Neural cell (in vitro differentiated cells): Measurements from ENCODE around the gene ZNF747. TPM values are rescaled to one million over a fixed set of nuclear protein-coding genes. Genes with fewer than 3 reads are reported as not detected.

ENCODE experiments used
- H2AFZ ChIP-seq: fragments of 200-600, 300-800 bp; sonication (generic), shearing (Covaris generic); 2 replicates; pipeline ENCODE4 v1.6.0; 2014; ENCODE audit warnings: low read depth, mild to moderate bottlenecking, antibody characterized with exemption, low read length, moderate library complexity
- H3F3A ChIP-seq: fragments of 200-600 bp; shearing (Covaris generic); 2 replicates; pipeline ENCODE4 v1.6.1; 2016; ENCODE audit warnings: mild to moderate bottlenecking, moderate library complexity, mixed read lengths, antibody characterized with exemption, low read length; ENCODE audit not compliant: insufficient read depth, poor library complexity, severe bottlenecking
- H3K27ac ChIP-seq: fragments of 200-600, 300-800 bp; sonication (generic), shearing (Covaris generic); 2 replicates; pipeline ENCODE4 v1.5.1; 2014; ENCODE audit warnings: mild to moderate bottlenecking, low read length, moderate library complexity
- H3K27me3 ChIP-seq: fragments of 300-800, 200-600 bp; sonication (generic), shearing (Covaris generic); 2 replicates; pipeline ENCODE4 v1.6.0; 2014; ENCODE audit warnings: mild to moderate bottlenecking, low read depth, low read length, moderate library complexity; ENCODE audit not compliant: insufficient read depth
- H3K36me3 ChIP-seq: fragments of 300-800, 200-600 bp; sonication (generic), shearing (Covaris generic); 2 replicates; pipeline ENCODE4 v1.5.1; 2014; ENCODE audit warnings: mild to moderate bottlenecking, antibody characterized with exemption, low read length, moderate library complexity; ENCODE audit not compliant: insufficient read depth
- H3K4me2 ChIP-seq: fragments of 300-800, 200-600 bp; sonication (generic), shearing (Covaris generic); 2 replicates; pipeline ENCODE4 v1.6.0; 2014; ENCODE audit warnings: mild to moderate bottlenecking, low read length
- H3K4me3 ChIP-seq: fragments of 300-800, 200-600 bp; sonication (generic), shearing (Covaris generic); 2 replicates; pipeline ENCODE4 v1.5.1; 2014; ENCODE audit warnings: mild to moderate bottlenecking, low read length, moderate library complexity
- H3K79me2 ChIP-seq: fragments of 200-600 bp; shearing (Covaris generic); replicated peaks from 2 replicates; pipeline ENCODE4 v1.6.0; 2014; ENCODE audit warnings: mild to moderate bottlenecking, low read length, moderate library complexity; ENCODE audit not compliant: insufficient read depth
- H3K9ac ChIP-seq: fragments of 300-800, 200-600 bp; sonication (generic), shearing (Covaris generic); 2 replicates; pipeline ENCODE4 v1.6.1; 2016; ENCODE audit warnings: mild to moderate bottlenecking, low read length, mixed read lengths
- H3K9me2 ChIP-seq: fragments of 200-600 bp; shearing (Covaris generic); 2 replicates; pipeline ENCODE4 v1.6.1; 2016; ENCODE audit warnings: mild to moderate bottlenecking, low read length, mixed read lengths; ENCODE audit not compliant: insufficient read depth
- H3K9me3 ChIP-seq: fragments of 200-600, 300-800 bp; sonication (generic), shearing (Covaris generic); 2 replicates; pipeline ENCODE4 v1.6.1; 2016; ENCODE audit warnings: mild to moderate bottlenecking, mixed run types, low read length, moderate library complexity, mixed read lengths
- H4K20me1 ChIP-seq: fragments of 200-600 bp; shearing (Covaris generic); 2 replicates; pipeline ENCODE4 v1.6.1; 2016; ENCODE audit warnings: mild to moderate bottlenecking, mixed run types; ENCODE audit not compliant: insufficient read depth
- EP300 ChIP-seq: fragments of 450-650 bp; conservative IDR thresholded peaks from 2 replicates; pipeline ENCODE4 v1.6.1; 2014; ENCODE audit warnings: antibody characterized with exemption, mild to moderate bottlenecking, moderate library complexity; ENCODE audit not compliant: poor library complexity, severe bottlenecking
- EZH2 ChIP-seq: fragments of 200-600, 300-800 bp; shearing (Covaris generic), sonication (generic); IDR thresholded peaks from 2 replicates; pipeline ENCODE4 v1.6.1; 2014; ENCODE audit warnings: antibody characterized with exemption, low read length, borderline replicate concordance, mild to moderate bottlenecking; ENCODE audit not compliant: insufficient read depth, poor library complexity, severe bottlenecking
- MXI1 ChIP-seq: fragments of 450-650 bp; conservative IDR thresholded peaks from 2 replicates; pipeline ENCODE4 v1.6.1; 2014; ENCODE audit warnings: antibody characterized with exemption, mild to moderate bottlenecking; ENCODE audit not compliant: poor library complexity, severe bottlenecking
- POLR2AphosphoS5 ChIP-seq: IDR thresholded peaks from 2 replicates; pipeline ENCODE4 v1.6.1; 2012
- RAD21 ChIP-seq: fragments of 450-650 bp; conservative IDR thresholded peaks from 2 replicates; pipeline ENCODE4 v1.6.1; 2014; ENCODE audit warnings: antibody characterized with exemption, mild to moderate bottlenecking, moderate library complexity
- SMC3 ChIP-seq: fragments of 450-650 bp; conservative IDR thresholded peaks from 2 replicates; pipeline ENCODE4 v1.6.1; 2014; ENCODE audit warnings: antibody characterized with exemption, mild to moderate bottlenecking, moderate library complexity; ENCODE audit not compliant: poor library complexity
- TAF1 ChIP-seq: IDR thresholded peaks from 2 replicates; pipeline ENCODE4 v1.6.1; 2012; ENCODE audit warnings: low read depth
- polyA plus RNA-seq: library from polyadenylated mRNA; depleted of rRNA; stranded (reverse); fragments of >200 nt; gene quantifications from 2 replicates; pipeline ENCODE4 v1.2.3, GENCODE V29; 2014
- TF ChIP-seq, protein P1 (sequence below): fragments of 450-650 bp; IDR thresholded peaks from 2 replicates; pipeline ENCODE4 v1.5.1; 2014; ENCODE audit warnings: antibody characterized with exemption, mild to moderate bottlenecking, moderate library complexity; ENCODE audit not compliant: poor library complexity, severe bottlenecking
- TF ChIP-seq, protein P2 (sequence below): IDR thresholded peaks from 2 replicates; pipeline ENCODE4 v1.6.1; 2012; ENCODE audit warnings: borderline replicate concordance

The ZNF747 gene
- polyA plus RNA-seq, 1 donor from 2014 or later = 5.7 TPM

- Histone ChIP-seq H3K9ac (peak overlapping the region; percentile 86), H3K9me2 (no peaks in the 10 kb centered on the region), H4K20me1 (no peaks in the 10 kb centered on the region), H3K36me3 (no peaks in the 10 kb centered on the region), H3F3A (peaks cover 6% of the 10 kb centered on the region), H3K9me3 (no peaks in the 10 kb centered on the region), H2AFZ (peak overlapping the region; percentile 89), H3K4me2 (peak overlapping the region; percentile 71), H3K4me3 (peak overlapping the region; percentile 78), H3K79me2 (peaks cover 11% of the 10 kb centered on the region), H3K27me3 (no peaks in the 10 kb centered on the region), H3K27ac (peak overlapping the region; percentile 87)
- TF ChIP-seq, protein P1, sequence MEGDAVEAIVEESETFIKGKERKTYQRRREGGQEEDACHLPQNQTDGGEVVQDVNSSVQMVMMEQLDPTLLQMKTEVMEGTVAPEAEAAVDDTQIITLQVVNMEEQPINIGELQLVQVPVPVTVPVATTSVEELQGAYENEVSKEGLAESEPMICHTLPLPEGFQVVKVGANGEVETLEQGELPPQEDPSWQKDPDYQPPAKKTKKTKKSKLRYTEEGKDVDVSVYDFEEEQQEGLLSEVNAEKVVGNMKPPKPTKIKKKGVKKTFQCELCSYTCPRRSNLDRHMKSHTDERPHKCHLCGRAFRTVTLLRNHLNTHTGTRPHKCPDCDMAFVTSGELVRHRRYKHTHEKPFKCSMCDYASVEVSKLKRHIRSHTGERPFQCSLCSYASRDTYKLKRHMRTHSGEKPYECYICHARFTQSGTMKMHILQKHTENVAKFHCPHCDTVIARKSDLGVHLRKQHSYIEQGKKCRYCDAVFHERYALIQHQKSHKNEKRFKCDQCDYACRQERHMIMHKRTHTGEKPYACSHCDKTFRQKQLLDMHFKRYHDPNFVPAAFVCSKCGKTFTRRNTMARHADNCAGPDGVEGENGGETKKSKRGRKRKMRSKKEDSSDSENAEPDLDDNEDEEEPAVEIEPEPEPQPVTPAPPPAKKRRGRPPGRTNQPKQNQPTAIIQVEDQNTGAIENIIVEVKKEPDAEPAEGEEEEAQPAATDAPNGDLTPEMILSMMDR = peak; percentile 57
- TF ChIP-seq EZH2 = no peak
- TF ChIP-seq, protein P2, sequence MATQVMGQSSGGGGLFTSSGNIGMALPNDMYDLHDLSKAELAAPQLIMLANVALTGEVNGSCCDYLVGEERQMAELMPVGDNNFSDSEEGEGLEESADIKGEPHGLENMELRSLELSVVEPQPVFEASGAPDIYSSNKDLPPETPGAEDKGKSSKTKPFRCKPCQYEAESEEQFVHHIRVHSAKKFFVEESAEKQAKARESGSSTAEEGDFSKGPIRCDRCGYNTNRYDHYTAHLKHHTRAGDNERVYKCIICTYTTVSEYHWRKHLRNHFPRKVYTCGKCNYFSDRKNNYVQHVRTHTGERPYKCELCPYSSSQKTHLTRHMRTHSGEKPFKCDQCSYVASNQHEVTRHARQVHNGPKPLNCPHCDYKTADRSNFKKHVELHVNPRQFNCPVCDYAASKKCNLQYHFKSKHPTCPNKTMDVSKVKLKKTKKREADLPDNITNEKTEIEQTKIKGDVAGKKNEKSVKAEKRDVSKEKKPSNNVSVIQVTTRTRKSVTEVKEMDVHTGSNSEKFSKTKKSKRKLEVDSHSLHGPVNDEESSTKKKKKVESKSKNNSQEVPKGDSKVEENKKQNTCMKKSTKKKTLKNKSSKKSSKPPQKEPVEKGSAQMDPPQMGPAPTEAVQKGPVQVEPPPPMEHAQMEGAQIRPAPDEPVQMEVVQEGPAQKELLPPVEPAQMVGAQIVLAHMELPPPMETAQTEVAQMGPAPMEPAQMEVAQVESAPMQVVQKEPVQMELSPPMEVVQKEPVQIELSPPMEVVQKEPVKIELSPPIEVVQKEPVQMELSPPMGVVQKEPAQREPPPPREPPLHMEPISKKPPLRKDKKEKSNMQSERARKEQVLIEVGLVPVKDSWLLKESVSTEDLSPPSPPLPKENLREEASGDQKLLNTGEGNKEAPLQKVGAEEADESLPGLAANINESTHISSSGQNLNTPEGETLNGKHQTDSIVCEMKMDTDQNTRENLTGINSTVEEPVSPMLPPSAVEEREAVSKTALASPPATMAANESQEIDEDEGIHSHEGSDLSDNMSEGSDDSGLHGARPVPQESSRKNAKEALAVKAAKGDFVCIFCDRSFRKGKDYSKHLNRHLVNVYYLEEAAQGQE = no peak
- peak; percentile 23 for TF ChIP-seq SMC3
- TF ChIP-seq RAD21 = peak; percentile 25
These were observed 1.1 kb upstream of the ZNF747 start for GRCh38 chr16:30535777-30536190.

DNA sequence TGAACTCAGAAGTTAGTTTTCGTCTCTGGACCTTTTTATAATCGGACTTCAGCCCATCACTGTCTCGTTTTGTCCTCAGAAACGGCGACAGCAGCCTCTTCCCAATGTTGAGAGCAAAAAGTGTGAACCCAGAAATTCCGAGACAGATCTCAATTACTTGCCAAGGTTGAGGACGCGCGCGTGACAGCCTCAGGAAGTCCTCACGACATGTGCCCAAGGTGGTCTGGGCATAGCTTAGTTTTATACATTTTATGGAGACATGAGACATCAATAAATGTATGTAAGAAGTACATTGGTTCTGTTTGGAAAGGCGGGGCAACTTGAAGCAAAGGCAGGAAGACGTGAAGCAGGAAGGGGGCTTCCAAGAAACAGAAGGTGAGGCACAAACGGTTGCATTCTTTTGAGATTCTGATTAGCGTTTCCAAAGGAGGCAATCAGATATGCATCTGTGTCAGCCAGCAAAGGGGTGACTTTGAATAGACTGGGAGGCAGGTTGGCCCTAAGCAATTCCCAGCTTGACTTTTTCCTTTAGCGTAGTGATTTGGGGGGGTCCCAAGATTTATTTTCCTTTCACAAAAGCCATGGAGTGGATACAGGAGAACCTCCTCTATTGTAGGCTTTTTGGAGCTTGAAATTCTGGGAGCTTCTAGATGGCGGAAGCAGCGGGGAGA, 583 bp upstream of the ZNF747 start:
- peak overlapping the region; percentile 78 for H3K4me3 ChIP-seq
- peak overlapping the region; percentile 86 for H3K9ac ChIP-seq
- H2AFZ ChIP-seq = peak overlapping the region; percentile 89

More for the DNA sequence above, 583 bp upstream of the ZNF747 start:
- Histone ChIP-seq H3K4me2 (peak overlapping the region; percentile 71), H3K9me3 (no peaks in the 10 kb centered on the region), H3K9me2 (no peaks in the 10 kb centered on the region), H3F3A (peaks cover 6% of the 10 kb centered on the region), H3K79me2 (peaks cover 11% of the 10 kb centered on the region), H3K27ac (peak overlapping the region; percentile 87), H3K36me3 (no peaks in the 10 kb centered on the region), H4K20me1 (no peaks in the 10 kb centered on the region), H3K27me3 (no peaks in the 10 kb centered on the region)
- TF ChIP-seq SMC3 (peak; percentile 60), RAD21 (peak; percentile 50), MXI1 (peak; percentile 94), EZH2 (no peak), TAF1 (peak; percentile 34), POLR2AphosphoS5 (no peak), EP300 (no peak)
- TF ChIP-seq, protein P2 = no peak
- TF ChIP-seq, protein P1 = no peak
